HG03378 (cell line): Measurements from ENCODE around the gene ZNF649.
"Not testable (repeated sequence)": the region's sequence is repeated elsewhere in the genome, so short reads cannot be mapped to it uniquely, and the experiment has no call there.

Experiments
- ATAC-seq: cut with Tn5 transposase; IDR thresholded peaks from one replicate; pipeline ENCODE4 v1.9.1; 2021; ENCODE audit warnings: mild to moderate bottlenecking, moderate library complexity; ENCODE audit not compliant: unreplicated experiment

The ZNF649 gene

GRCh38 chr19:51904331-51905165 is at the start of gene ZNF649:
Gene ZNF649, minus strand, starts transcription at chr19:51905017. Its CDS starts 4,910 bp downstream, at chr19:51900107.
- peak; percentile 59 for ATAC-seq

GRCh38 chr19:51948975-51949374 is 44.2 kb upstream of the ZNF649 start:
- ATAC-seq, result no peak

GRCh38 chr19:51946602-51947001 is 41.8 kb upstream of the ZNF649 start:
- ATAC-seq, result no peak

- ATAC-seq, result no peak
Measured at GRCh38 chr19:51944798-51945552, 40.2 kb upstream of the ZNF649 start.

- ATAC-seq, result no peak
Measured at GRCh38 chr19:51938936-51939335, 34.1 kb upstream of the ZNF649 start.

GRCh38 chr19:51931921-51932320 is 27.1 kb upstream of the ZNF649 start:
- no peak for ATAC-seq

- no peak for ATAC-seq
Measured at GRCh38 chr19:51927859-51928258, 23.0 kb upstream of the ZNF649 start.

- peak; percentile 77 for ATAC-seq
Measured at GRCh38 chr19:51926784-51927741, 22.2 kb upstream of the ZNF649 start, which contains the start of gene ZNF613. Gene ZNF613, plus strand, starts transcription at chr19:51927472. Its CDS starts 8,749 bp downstream, at chr19:51936221.

- ATAC-seq, result no peak
Measured at GRCh38 chr19:51926426-51926783, 21.6 kb upstream of the ZNF649 start.

GRCh38 chr19:51921949-51922348 is 17.1 kb upstream of the ZNF649 start:
- no peak for ATAC-seq

GRCh38 chr19:51919606-51920005 is 14.8 kb upstream of the ZNF649 start:
- no peak for ATAC-seq

GRCh38 chr19:51916167-51916566 is 11.3 kb upstream of the ZNF649 start:
- ATAC-seq, result no peak

GRCh38 chr19:51915324-51915867 is 10.6 kb upstream of the ZNF649 start:
- no peak for ATAC-seq

- ATAC-seq, result not testable (repeated sequence)
Measured at GRCh38 chr19:51907981-51908380, 3.2 kb upstream of the ZNF649 start.

- not testable (repeated sequence) for ATAC-seq
Measured at GRCh38 chr19:51906108-51906507, 1.3 kb upstream of the ZNF649 start.

- ATAC-seq, result not testable (repeated sequence)
Measured at GRCh38 chr19:51905639-51906038, 822 bp upstream of the ZNF649 start.

GRCh38 chr19:51905206-51905605 is 389 bp upstream of the ZNF649 start:
- no peak for ATAC-seq

GRCh38 chr19:51903192-51903591 is 1.6 kb downstream of the ZNF649 start:
- ATAC-seq, result no peak

GRCh38 chr19:51901860-51902259 is 3.0 kb downstream of the ZNF649 start:
- ATAC-seq, result no peak

- ATAC-seq, result no peak
Measured at GRCh38 chr19:51891193-51891747, 13.5 kb downstream of the ZNF649 start.
